Endodermal cell (in vitro differentiated cells): ENCODE results near the gene SAXO2. TPM values are rescaled to one million over a fixed set of nuclear protein-coding genes. Genes with fewer than 3 reads are reported as not detected.
"Not testable (repeated sequence)": the region's sequence is repeated elsewhere in the genome, so short reads cannot be mapped to it uniquely, and the experiment has no call there.

Source experiments
- DNase-seq: peaks from one replicate; pipeline ENCODE4 v3.0.0-alpha.2; 2017
- H3K27ac ChIP-seq: 2 replicates; pipeline ENCODE4 v1.5.1; 2013; ENCODE audit warnings: mild to moderate bottlenecking, low read depth, low read length, moderate library complexity
- H3K27me3 ChIP-seq: 2 replicates; pipeline ENCODE4 v1.6.1; 2013; ENCODE audit warnings: mild to moderate bottlenecking, low read length, moderate library complexity; ENCODE audit not compliant: insufficient read depth, control insufficient read depth, poor library complexity, severe bottlenecking
- H3K36me3 ChIP-seq: 2 replicates; pipeline ENCODE4 v1.7.0; 2013; ENCODE audit warnings: mild to moderate bottlenecking, low read length, moderate library complexity; ENCODE audit not compliant: control insufficient read depth, insufficient read depth
- H3K4me1 ChIP-seq: one replicate; pipeline ENCODE4 v1.7.0; 2013; ENCODE audit warnings: low read length; ENCODE audit not compliant: control insufficient read depth, insufficient read depth
- H3K4me3 ChIP-seq: 2 replicates; pipeline ENCODE4 v1.5.1; 2013; ENCODE audit warnings: mild to moderate bottlenecking, low read length, moderate library complexity
- H3K9ac ChIP-seq: 2 replicates; pipeline ENCODE4 v1.6.1; 2013; ENCODE audit warnings: mild to moderate bottlenecking, low read length, moderate library complexity; ENCODE audit not compliant: poor library complexity, severe bottlenecking; ENCODE audit errors: extremely low read depth
- H3K9me3 ChIP-seq: 2 replicates; pipeline ENCODE4 v1.6.1; 2013; ENCODE audit warnings: mild to moderate bottlenecking, low read length, moderate library complexity; ENCODE audit not compliant: control insufficient read depth
- H3K27ac Mint-ChIP-seq: 2 replicates; pipeline ENCODE4 v1.8.0; 2020; ENCODE audit warnings: mixed read lengths
- H3K27me3 Mint-ChIP-seq: 2 replicates; pipeline ENCODE4 v1.8.0; 2021; ENCODE audit warnings: mild to moderate bottlenecking, mixed read lengths; ENCODE audit not compliant: insufficient read depth
- H3K36me3 Mint-ChIP-seq: 2 replicates; pipeline ENCODE4 v1.8.0; 2020; ENCODE audit warnings: low read depth, mixed read lengths
- H3K4me1 Mint-ChIP-seq: 2 replicates; pipeline ENCODE4 v1.8.0; 2020; ENCODE audit warnings: mixed read lengths
- H3K4me3 Mint-ChIP-seq: 2 replicates; pipeline ENCODE4 v1.8.0; 2020; ENCODE audit warnings: mild to moderate bottlenecking, moderate library complexity, mixed read lengths
- H3K9me3 Mint-ChIP-seq: 2 replicates; pipeline ENCODE4 v1.8.0; 2020; ENCODE audit warnings: mild to moderate bottlenecking, mixed read lengths
- WGBS, 2 experiments: methylation state at CpG; one replicate each; pipeline versions ENCODE4 v1.1.5 to v1.1.7; 2013; ENCODE audit warnings: missing lambda C conversion rate in 2 of 2, mixed read lengths in 1 of 2; ENCODE audit not compliant: insufficient coverage in 1 of 2, insufficient read length in 1 of 2; 5-methylcytosine and 5-hydroxymethylcytosine counted together
- total RNA-seq, 2 donors: library from RNA; stranded (reverse); fragmentation: NEBNext Ultra II Directional in 1 of 2; extraction: Animal tissue kit (Norgen Biotek cat#: 25700) in 1 of 2; gene quantifications; 2 replicates in 1 of 2; 3 replicates in 1 of 2; pipeline ENCODE4 v1.2.1, GENCODE V29; 2021
- TF ChIP-seq, protein P1 (sequence below): fragments of 200-600 bp; sonication (generic); conservative IDR thresholded peaks from 2 replicates; pipeline ENCODE4 v1.5.0; 2021; ENCODE audit warnings: antibody characterized with exemption, mild to moderate bottlenecking

The SAXO2 gene
- total RNA-seq, 2 donors from 2014 or later: 17.6 to 23.9 TPM

- Histone ChIP-seq H3K9me3 (no peaks in the 10 kb centered on the region), H3K27ac (no peak overlapping the region), H3K36me3 (no peaks in the 10 kb centered on the region), H3K4me3 (no peak overlapping the region), H3K27me3 (no peaks in the 10 kb centered on the region), H3K9ac (no peak overlapping the region), H3K4me1 (no peaks in the 10 kb centered on the region)
- Mint-ChIP-seq H3K4me1 (no peaks in the 10 kb centered on the region), H3K4me3 (no peak overlapping the region), H3K27ac (no peak overlapping the region), H3K36me3 (no peaks in the 10 kb centered on the region), H3K9me3 (peaks cover 7% of the 10 kb centered on the region), H3K27me3 (peaks cover 5% of the 10 kb centered on the region)
- TF ChIP-seq, protein P1, sequence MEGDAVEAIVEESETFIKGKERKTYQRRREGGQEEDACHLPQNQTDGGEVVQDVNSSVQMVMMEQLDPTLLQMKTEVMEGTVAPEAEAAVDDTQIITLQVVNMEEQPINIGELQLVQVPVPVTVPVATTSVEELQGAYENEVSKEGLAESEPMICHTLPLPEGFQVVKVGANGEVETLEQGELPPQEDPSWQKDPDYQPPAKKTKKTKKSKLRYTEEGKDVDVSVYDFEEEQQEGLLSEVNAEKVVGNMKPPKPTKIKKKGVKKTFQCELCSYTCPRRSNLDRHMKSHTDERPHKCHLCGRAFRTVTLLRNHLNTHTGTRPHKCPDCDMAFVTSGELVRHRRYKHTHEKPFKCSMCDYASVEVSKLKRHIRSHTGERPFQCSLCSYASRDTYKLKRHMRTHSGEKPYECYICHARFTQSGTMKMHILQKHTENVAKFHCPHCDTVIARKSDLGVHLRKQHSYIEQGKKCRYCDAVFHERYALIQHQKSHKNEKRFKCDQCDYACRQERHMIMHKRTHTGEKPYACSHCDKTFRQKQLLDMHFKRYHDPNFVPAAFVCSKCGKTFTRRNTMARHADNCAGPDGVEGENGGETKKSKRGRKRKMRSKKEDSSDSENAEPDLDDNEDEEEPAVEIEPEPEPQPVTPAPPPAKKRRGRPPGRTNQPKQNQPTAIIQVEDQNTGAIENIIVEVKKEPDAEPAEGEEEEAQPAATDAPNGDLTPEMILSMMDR: peak; percentile 26
- DNase-seq: peak; percentile 64
- WGBS, 2 experiments: 86 to 91% methylated on average over 3 to 8 of the region's 8 CpGs
These were observed 50.1 kb downstream of the SAXO2 start for GRCh38 chr15:82312586-82313349.

- Histone ChIP-seq H3K4me3 (no peak overlapping the region), H3K9me3 (no peaks in the 10 kb centered on the region), H3K36me3 (no peaks in the 10 kb centered on the region), H3K27ac (no peak overlapping the region), H3K9ac (no peak overlapping the region), H3K4me1 (no peaks in the 10 kb centered on the region), H3K27me3 (no peaks in the 10 kb centered on the region)
- no peak overlapping the region for H3K27ac Mint-ChIP-seq
- TF ChIP-seq, protein P1: no peak
- no peak for DNase-seq
- H3K9me3 Mint-ChIP-seq: peaks cover 7% of the 10 kb centered on the region
- no peak overlapping the region for H3K4me3 Mint-ChIP-seq
- no peaks in the 10 kb centered on the region for H3K4me1 Mint-ChIP-seq
- H3K36me3 Mint-ChIP-seq: no peaks in the 10 kb centered on the region
- H3K27me3 Mint-ChIP-seq: peaks cover 5% of the 10 kb centered on the region
- WGBS, 2 experiments: 92 to 100% methylated on average over 2 of the region's 2 CpGs
These were observed 50.8 kb downstream of the SAXO2 start for GRCh38 chr15:82313446-82313845.

- not testable (repeated sequence) for H3K27me3 ChIP-seq, H3K9ac ChIP-seq, H3K9me3 ChIP-seq, H3K27me3 Mint-ChIP-seq, H3K4me3 ChIP-seq, H3K36me3 Mint-ChIP-seq, H3K27ac Mint-ChIP-seq, H3K9me3 Mint-ChIP-seq, H3K27ac ChIP-seq, H3K4me3 Mint-ChIP-seq, H3K4me1 ChIP-seq, H3K4me1 Mint-ChIP-seq, H3K36me3 ChIP-seq
- 93 to 95% methylated on average over 11 to 19 of the region's 21 CpGs for WGBS, 2 experiments
- peak; percentile 29 for DNase-seq
These were observed 51.5 kb downstream of the SAXO2 start for GRCh38 chr15:82313951-82314768.
